AG10803 (cell line): ENCODE results near the gene CTCF.

Experiments used
- DNase-seq: peaks from one replicate; pipeline ENCODE4 v3.0.0; 2010; ENCODE audit warnings: low read depth
- H3K4me3 ChIP-seq: 2 replicates; pipeline ENCODE4 v1.5.1; 2011; ENCODE audit warnings: mild to moderate bottlenecking, low read length, control low read depth
- CTCF ChIP-seq: conservative IDR thresholded peaks from 2 replicates; pipeline ENCODE4 v1.5.1; 2011; ENCODE audit warnings: mild to moderate bottlenecking, low read length, control low read depth, inconsistent platforms

The CTCF gene

GRCh38 chr16:67647681-67648080 is 85.4 kb downstream of the CTCF start:
- no peak for TF ChIP-seq CTCF
- no peak for DNase-seq
- H3K4me3 ChIP-seq, result no peak overlapping the region

- DNase-seq, result no peak
- TF ChIP-seq CTCF, result no peak
- no peak overlapping the region for H3K4me3 ChIP-seq
Observed at GRCh38 chr16:67648088-67648763, 85.9 kb downstream of the CTCF start.

GRCh38 chr16:67648764-67649407 is 86.6 kb downstream of the CTCF start:
- no peak for DNase-seq
- no peak overlapping the region for H3K4me3 ChIP-seq
- no peak for TF ChIP-seq CTCF

- no peak for DNase-seq
- TF ChIP-seq CTCF, result no peak
- no peak overlapping the region for H3K4me3 ChIP-seq
Observed at GRCh38 chr16:67649494-67649931, 87.2 kb downstream of the CTCF start.

GRCh38 chr16:67650023-67650422 is 87.7 kb downstream of the CTCF start:
- TF ChIP-seq CTCF, result no peak
- no peak overlapping the region for H3K4me3 ChIP-seq
- DNase-seq, result no peak

- no peak overlapping the region for H3K4me3 ChIP-seq
- no peak for TF ChIP-seq CTCF
- DNase-seq, result no peak
Observed at GRCh38 chr16:67651039-67651438, 88.7 kb downstream of the CTCF start.

- no peak for TF ChIP-seq CTCF
- no peak overlapping the region for H3K4me3 ChIP-seq
- no peak for DNase-seq
Observed at GRCh38 chr16:67651847-67652246, 89.5 kb downstream of the CTCF start.
